HL-60 (cell line): ENCODE measurements around the gene CFAP299.

Experiments used
- DNase-seq, 2 experiments: peaks; one replicate each; pipeline ENCODE4 v3.0.0-alpha.2; 2010 to 2020; ENCODE audit warnings: low read depth in 1 of 2, low spot score in 1 of 2
- H3K27ac ChIP-seq: fragments of 250-450 bp; sonication (Bioruptor Pico); replicated peaks from 2 replicates; pipeline ENCODE4 v1.5.1; 2020; ENCODE audit warnings: mild to moderate bottlenecking, moderate library complexity
- H3K27me3 ChIP-seq: fragments of 250-450 bp; sonication (Bioruptor Pico); 2 replicates; pipeline ENCODE4 v1.5.1; 2021; ENCODE audit warnings: mild to moderate bottlenecking, moderate library complexity; ENCODE audit not compliant: insufficient read depth, poor library complexity, severe bottlenecking
- H3K4me3 ChIP-seq: replicated peaks from 2 replicates; pipeline ENCODE4 v1.5.1; 2011; ENCODE audit warnings: mild to moderate bottlenecking, control low read depth, low read length; ENCODE audit not compliant: insufficient read depth
- GABPA ChIP-seq: IDR thresholded peaks from 2 replicates; pipeline ENCODE4 v1.6.1; 2012; ENCODE audit warnings: low read depth
- POLR2AphosphoS5 ChIP-seq: IDR thresholded peaks from 2 replicates; pipeline ENCODE4 v1.6.1; 2012; ENCODE audit warnings: low read depth
- SPI1 ChIP-seq: IDR thresholded peaks from 2 replicates; pipeline ENCODE4 v1.6.1; 2012; ENCODE audit warnings: low read depth, mild to moderate bottlenecking, borderline replicate concordance
- TF ChIP-seq, protein P1 (sequence below): IDR thresholded peaks from 2 replicates; pipeline ENCODE4 v1.6.1; 2012; ENCODE audit warnings: low read depth; ENCODE audit not compliant: insufficient replicate concordance
- TF ChIP-seq, protein P2 (sequence below): IDR thresholded peaks from one replicate; pipeline ENCODE4 v1.5.1; 2011; ENCODE audit warnings: low read length, control low read depth, inconsistent platforms; ENCODE audit not compliant: insufficient read depth

Gene CFAP299

DNA sequence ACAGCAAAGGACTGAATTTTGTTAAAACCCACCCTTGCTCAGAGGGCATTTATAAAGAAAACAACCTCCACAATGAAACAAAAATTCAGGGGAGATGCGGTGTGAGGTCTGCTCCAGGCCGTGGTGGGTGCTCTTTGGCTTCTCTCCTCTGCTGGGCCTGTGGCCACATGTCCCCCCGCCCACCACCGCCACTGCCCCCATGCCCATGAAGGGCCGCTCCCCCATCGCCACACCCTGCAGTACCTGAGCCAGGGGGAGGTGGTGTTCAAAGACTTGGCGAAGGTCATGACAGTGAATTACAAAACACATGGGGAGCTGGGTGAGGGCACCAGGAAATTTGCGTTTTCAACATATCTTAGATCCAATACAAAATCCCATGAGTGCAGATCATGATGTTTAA, 14.2 kb upstream of the CFAP299 start:
- Histone ChIP-seq H3K27ac (no peak overlapping the region), H3K27me3 (no peaks in the 10 kb centered on the region), H3K4me3 (no peak overlapping the region)
- TF ChIP-seq, protein P1, sequence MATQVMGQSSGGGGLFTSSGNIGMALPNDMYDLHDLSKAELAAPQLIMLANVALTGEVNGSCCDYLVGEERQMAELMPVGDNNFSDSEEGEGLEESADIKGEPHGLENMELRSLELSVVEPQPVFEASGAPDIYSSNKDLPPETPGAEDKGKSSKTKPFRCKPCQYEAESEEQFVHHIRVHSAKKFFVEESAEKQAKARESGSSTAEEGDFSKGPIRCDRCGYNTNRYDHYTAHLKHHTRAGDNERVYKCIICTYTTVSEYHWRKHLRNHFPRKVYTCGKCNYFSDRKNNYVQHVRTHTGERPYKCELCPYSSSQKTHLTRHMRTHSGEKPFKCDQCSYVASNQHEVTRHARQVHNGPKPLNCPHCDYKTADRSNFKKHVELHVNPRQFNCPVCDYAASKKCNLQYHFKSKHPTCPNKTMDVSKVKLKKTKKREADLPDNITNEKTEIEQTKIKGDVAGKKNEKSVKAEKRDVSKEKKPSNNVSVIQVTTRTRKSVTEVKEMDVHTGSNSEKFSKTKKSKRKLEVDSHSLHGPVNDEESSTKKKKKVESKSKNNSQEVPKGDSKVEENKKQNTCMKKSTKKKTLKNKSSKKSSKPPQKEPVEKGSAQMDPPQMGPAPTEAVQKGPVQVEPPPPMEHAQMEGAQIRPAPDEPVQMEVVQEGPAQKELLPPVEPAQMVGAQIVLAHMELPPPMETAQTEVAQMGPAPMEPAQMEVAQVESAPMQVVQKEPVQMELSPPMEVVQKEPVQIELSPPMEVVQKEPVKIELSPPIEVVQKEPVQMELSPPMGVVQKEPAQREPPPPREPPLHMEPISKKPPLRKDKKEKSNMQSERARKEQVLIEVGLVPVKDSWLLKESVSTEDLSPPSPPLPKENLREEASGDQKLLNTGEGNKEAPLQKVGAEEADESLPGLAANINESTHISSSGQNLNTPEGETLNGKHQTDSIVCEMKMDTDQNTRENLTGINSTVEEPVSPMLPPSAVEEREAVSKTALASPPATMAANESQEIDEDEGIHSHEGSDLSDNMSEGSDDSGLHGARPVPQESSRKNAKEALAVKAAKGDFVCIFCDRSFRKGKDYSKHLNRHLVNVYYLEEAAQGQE = no peak
- no peak for TF ChIP-seq POLR2AphosphoS5
- no peak for TF ChIP-seq SPI1
- TF ChIP-seq, protein P2, sequence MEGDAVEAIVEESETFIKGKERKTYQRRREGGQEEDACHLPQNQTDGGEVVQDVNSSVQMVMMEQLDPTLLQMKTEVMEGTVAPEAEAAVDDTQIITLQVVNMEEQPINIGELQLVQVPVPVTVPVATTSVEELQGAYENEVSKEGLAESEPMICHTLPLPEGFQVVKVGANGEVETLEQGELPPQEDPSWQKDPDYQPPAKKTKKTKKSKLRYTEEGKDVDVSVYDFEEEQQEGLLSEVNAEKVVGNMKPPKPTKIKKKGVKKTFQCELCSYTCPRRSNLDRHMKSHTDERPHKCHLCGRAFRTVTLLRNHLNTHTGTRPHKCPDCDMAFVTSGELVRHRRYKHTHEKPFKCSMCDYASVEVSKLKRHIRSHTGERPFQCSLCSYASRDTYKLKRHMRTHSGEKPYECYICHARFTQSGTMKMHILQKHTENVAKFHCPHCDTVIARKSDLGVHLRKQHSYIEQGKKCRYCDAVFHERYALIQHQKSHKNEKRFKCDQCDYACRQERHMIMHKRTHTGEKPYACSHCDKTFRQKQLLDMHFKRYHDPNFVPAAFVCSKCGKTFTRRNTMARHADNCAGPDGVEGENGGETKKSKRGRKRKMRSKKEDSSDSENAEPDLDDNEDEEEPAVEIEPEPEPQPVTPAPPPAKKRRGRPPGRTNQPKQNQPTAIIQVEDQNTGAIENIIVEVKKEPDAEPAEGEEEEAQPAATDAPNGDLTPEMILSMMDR = no peak
- no peak for TF ChIP-seq GABPA
- DNase-seq = no peak

DNA sequence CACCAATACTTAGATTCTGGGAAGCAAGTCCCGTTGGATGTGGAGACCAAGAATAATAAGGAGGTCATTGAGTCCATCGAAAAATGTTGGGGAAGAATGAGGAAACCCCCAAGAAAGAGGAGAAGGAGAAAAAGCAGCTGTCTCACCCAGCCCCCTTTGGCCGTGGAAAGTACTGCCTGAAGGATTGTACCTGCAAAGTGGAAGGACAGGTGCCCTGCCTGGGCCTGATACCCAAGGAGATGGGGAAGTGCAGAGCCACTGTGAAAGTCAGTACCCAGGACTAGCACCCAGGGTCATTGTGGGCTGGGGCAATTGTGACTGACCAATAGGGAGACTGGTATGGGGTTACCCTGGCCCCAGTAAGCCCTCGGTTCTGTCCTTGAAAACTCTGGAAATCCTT, 13.8 kb upstream of the CFAP299 start:
- no peak for DNase-seq
- no peak for TF ChIP-seq GABPA

DNA sequence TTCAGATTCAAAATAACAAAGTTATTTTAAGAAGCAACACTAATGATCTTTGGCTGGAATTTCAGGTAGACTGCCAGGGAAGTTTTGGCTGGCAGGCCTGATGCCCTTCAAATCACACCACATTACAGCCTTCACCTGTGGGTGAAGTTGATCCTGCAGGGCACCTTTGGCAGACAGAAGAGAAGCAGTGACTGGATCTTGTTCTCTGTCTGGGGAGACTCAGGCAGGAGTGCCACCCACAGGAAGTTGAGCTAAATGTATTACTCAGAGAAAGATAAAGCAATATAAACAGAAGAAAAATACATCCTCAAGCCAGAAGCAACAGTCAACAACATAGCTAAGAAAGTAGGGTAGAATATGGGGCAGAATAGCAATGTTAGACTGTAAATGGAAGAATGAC, 12.8 kb upstream of the CFAP299 start:
- no peak overlapping the region for H3K27ac ChIP-seq
- no peaks in the 10 kb centered on the region for H3K27me3 ChIP-seq
- no peak overlapping the region for H3K4me3 ChIP-seq
- DNase-seq = no peak
- TF ChIP-seq, protein P1 = no peak
- TF ChIP-seq, protein P2 = no peak

More for the DNA sequence above, 13.8 kb upstream of the CFAP299 start:
- Histone ChIP-seq H3K4me3 (no peak overlapping the region), H3K27me3 (no peaks in the 10 kb centered on the region), H3K27ac (no peak overlapping the region)

- H3K4me3 ChIP-seq = no peak overlapping the region
- H3K27ac ChIP-seq = no peak overlapping the region
- H3K27me3 ChIP-seq = peaks cover 3% of the 10 kb centered on the region
- DNase-seq = no peak
- TF ChIP-seq, protein P1 = no peak
- no peak for TF ChIP-seq GABPA
- TF ChIP-seq POLR2AphosphoS5 = no peak
- TF ChIP-seq, protein P2 = no peak
- TF ChIP-seq SPI1 = no peak
These were observed 11.4 kb upstream of the CFAP299 start for GRCh38 chr4:80324171-80324570.
